ENCODE measurements around the gene MBD3L4.

The MBD3L4 gene

GRCh38 chr19:6995054-6995453 is 44.9 kb downstream of the MBD3L4 start:
- TF ChIP-seq ZC3H10 (CRISPR knock-in tag; IDR thresholded peaks at IDR 0.05) (no peak), CSRNP3 (CRISPR knock-in tag; IDR thresholded peaks at IDR 0.05) (no peak), GLIS3 (CRISPR knock-in tag; IDR thresholded peaks at IDR 0.05) (no peak), TSHZ2 (CRISPR knock-in tag; IDR thresholded peaks at IDR 0.05) (no peak), ISL1 (CRISPR knock-in tag; IDR thresholded peaks at IDR 0.05) (no peak), PPARA (CRISPR knock-in tag; IDR thresholded peaks at IDR 0.05; ENCODE audit: borderline replicate concordance) (no peak), ZNF8 (CRISPR knock-in tag; IDR thresholded peaks at IDR 0.05) (no peak), CSDC2 (CRISPR knock-in tag; IDR thresholded peaks at IDR 0.05) (no peak), ZFP3 (CRISPR knock-in tag; IDR thresholded peaks at IDR 0.05) (no peak), OSR1 (CRISPR knock-in tag; IDR thresholded peaks at IDR 0.05) (no peak)

GRCh38 chr19:6988257-6988656 is 51.7 kb downstream of the MBD3L4 start:
- TF ChIP-seq ZNF70 (CRISPR knock-in tag; IDR thresholded peaks at IDR 0.05) (no peak), TCF4 (CRISPR knock-in tag; IDR thresholded peaks at IDR 0.05; ENCODE audit: borderline replicate concordance) (no peak), RARB (CRISPR knock-in tag; IDR thresholded peaks at IDR 0.05) (no peak), BACH2 (CRISPR knock-in tag; IDR thresholded peaks at IDR 0.05; ENCODE audit: borderline replicate concordance) (no peak), OSR1 (CRISPR knock-in tag; IDR thresholded peaks at IDR 0.05) (no peak), POU6F1 (CRISPR knock-in tag; IDR thresholded peaks at IDR 0.05; ENCODE audit: borderline replicate concordance, low read depth) (no peak), ISL1 (CRISPR knock-in tag; IDR thresholded peaks at IDR 0.05) (no peak), ZNF8 (CRISPR knock-in tag; IDR thresholded peaks at IDR 0.05) (no peak), ZFP3 (CRISPR knock-in tag; IDR thresholded peaks at IDR 0.05) (no peak), PPARA (CRISPR knock-in tag; IDR thresholded peaks at IDR 0.05; ENCODE audit: borderline replicate concordance) (no peak), CSDC2 (CRISPR knock-in tag; IDR thresholded peaks at IDR 0.05) (no peak), TOX (CRISPR knock-in tag; IDR thresholded peaks at IDR 0.05; ENCODE audit: borderline replicate concordance) (no peak), ZFP30 (CRISPR knock-in tag; IDR thresholded peaks at IDR 0.05) (no peak), CSRNP3 (CRISPR knock-in tag; IDR thresholded peaks at IDR 0.05) (no peak), TSHZ2 (CRISPR knock-in tag; IDR thresholded peaks at IDR 0.05) (no peak)

More at GRCh38 chr19:6995054-6995453, 44.9 kb downstream of the MBD3L4 start:
- no peak for ATAC-seq

GRCh38 chr19:6987850-6988249 is 52.1 kb downstream of the MBD3L4 start:
- TF ChIP-seq ESRRG (CRISPR knock-in tag; IDR thresholded peaks at IDR 0.05): no peak
- no peak for TF ChIP-seq ZNF565 (CRISPR knock-in tag; conservative IDR thresholded peaks at IDR 0.05; ENCODE audit: low read depth)
- no peak for TF ChIP-seq ARNTL (CRISPR knock-in tag; IDR thresholded peaks at IDR 0.05; ENCODE audit: borderline replicate concordance, low read depth)
- no peak for TF ChIP-seq BACH2 (CRISPR knock-in tag; IDR thresholded peaks at IDR 0.05; ENCODE audit: borderline replicate concordance)
- no peak for TF ChIP-seq TSHZ2 (CRISPR knock-in tag; IDR thresholded peaks at IDR 0.05)
- no peak for TF ChIP-seq GLIS3 (CRISPR knock-in tag; IDR thresholded peaks at IDR 0.05)
- TF ChIP-seq ZNF8 (CRISPR knock-in tag; IDR thresholded peaks at IDR 0.05): no peak
- no peak for ATAC-seq

More at GRCh38 chr19:6988257-6988656, 51.7 kb downstream of the MBD3L4 start:
- ATAC-seq: no peak

All from SK-N-SH treated with all-trans-retinoic acid at 6 μM for 48 hours (cell line).